ENCODE measurements around the gene AVPR1B.
"Not testable (repeated sequence)": the region's sequence is repeated elsewhere in the genome, so short reads cannot be mapped to it uniquely, and the experiment has no call there.

Gene AVPR1B

DNA sequence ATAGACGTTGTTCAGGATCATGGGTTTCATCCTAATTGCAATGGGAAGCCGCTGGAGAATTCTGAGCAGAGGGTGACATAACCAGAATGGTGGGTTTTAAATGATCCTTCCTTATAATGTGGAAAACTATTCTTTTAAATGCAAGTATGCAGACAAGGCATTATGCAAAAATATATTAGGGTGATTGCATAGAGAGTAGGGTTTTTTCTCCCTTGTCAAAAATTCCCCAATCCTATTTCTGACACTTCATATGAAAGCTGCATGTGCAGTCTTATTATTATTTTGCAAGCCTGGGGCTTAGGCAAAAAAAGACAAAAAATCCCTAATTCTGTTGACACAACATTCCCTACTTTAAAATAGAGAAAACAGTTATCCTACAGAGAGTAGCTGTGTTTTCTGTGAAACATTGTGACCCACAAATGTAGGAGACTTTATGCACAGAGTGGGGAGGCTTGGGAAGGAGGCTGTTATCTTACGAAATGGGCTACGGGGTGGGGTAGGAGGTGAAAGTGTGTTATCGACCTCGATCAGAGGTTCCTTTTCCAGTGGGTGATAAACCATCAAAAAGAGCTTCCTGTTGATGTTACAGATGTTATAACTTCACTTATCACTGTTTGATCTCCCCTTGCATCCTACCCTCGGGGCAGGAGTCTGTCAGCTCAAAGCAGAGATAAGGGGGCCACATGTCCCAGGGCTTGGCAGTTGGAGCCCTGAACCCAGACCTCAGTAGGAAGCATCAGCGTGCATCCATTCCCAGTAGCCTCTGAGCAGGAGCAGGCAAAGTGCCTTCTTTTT is 37.0 kb downstream of the AVPR1B start:
- DNase-seq (ENCODE audit: low spot score) = no peak

DNA sequence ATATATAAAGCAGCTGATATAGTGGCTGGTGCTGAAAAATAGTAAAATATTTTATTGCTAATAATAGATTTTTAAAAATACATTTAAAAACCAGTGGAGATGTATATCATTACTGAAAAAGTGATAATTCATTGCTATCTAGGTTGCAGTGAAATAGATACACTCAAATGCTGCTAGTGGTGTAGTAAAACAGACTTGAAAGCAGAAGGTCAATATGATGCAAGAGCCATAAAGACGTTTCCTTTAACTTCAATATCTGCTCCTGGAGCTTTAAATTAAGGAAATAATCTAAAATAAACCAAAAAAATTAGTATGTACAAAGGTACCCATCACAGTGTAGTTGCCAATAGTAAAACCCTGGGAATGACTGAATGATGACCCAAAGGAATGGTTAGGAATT is 38.1 kb downstream of the AVPR1B start:
- no peak for DNase-seq (ENCODE audit: low spot score)

DNA sequence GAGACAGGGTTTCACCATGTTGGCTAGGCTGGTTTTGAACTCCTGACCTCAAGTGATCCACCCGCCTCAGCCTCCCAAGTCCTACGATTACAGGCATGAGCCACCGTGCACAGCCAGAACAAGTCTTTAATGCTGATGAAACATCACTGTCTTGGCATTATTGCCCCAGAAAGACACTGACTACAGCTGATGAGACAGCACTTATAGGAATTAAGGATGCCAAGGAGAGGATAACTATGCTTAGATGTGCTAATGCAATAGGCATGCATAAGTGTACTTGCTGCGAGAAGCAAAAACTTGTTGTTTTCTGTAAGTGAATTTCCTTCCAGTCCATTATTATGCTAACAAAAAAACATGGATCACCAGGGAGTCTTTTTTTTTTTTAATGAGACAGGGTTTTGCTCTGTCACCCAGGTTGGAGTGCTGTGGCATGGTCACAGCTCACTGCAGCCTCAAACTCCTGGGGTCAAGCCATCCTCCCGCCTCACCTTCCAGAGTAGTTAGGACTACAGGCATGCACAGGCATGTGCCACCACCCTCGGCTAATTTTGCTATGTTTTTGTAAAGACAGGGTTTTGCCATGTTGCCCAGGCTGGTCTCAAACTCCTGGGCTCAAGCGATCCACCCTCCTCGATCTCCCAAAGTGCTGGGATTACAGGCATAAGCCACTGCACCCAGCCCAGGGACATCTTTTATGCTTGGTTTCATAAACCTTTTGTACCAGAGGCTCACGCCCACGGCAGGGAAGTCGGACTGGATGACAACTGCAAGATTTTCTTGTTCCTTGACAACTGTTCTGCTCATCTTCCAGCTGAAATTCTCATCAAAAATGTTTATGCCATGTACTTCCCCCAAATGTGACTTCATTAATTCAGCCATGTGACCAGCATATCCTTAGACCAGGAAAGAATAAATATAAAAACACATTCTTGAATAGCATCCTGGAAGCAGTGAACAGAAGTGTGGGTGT is 41.1 kb downstream of the AVPR1B start:
- DNase-seq (ENCODE audit: low spot score) = no peak

DNA sequence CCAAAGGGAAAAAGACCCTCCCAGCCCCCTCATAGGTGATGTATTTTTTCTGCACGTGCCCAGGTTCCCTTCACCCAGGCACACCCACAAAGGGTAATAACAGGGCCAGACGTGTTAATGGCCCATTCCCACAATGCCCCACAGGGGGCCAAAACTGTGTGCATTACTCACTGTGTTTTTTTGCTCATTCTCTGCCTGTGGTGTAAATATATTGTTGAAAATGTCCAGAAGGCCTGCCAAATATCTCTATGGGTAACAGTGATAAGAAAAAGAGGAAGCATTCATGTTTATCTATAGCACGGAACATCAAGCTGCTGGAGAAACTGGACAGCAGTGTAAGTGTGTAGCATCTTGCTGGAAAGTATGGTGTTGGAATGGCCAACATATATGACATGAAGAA is 42.3 kb downstream of the AVPR1B start:
- DNase-seq (ENCODE audit: low spot score) = no peak

DNA sequence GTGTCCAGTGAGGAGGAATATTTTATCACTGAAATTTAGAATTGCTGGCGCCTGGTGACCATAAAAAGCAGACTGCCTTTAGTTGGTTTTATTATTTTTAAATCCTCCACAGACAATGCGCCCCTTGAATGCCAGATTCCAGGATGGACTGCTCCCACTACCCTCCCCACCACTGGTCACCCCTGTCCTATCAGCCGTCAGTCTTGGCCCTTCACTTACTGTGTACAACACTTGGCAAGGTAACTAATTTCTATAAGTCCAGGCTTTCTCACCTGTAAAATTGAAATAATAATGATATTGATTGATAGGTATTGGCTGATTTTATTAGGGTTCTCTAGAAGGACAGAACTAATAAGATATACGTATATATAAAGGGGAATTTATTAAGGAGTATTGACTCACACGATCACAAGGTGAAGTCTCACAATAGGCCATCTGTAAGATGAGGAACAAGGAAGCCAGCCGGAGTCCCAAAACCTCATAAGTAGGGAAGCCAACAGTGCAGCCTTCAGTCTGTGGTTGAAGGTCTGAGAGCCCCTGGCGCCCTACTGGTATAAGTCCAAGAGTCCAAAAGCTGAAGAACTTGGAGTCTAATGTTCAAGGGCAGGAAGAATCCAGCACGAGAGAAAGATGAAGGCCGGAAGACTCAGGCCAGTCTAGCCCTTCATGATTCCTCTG is 46.4 kb downstream of the AVPR1B start:
- DNase-seq (ENCODE audit: low spot score) = no peak

DNA sequence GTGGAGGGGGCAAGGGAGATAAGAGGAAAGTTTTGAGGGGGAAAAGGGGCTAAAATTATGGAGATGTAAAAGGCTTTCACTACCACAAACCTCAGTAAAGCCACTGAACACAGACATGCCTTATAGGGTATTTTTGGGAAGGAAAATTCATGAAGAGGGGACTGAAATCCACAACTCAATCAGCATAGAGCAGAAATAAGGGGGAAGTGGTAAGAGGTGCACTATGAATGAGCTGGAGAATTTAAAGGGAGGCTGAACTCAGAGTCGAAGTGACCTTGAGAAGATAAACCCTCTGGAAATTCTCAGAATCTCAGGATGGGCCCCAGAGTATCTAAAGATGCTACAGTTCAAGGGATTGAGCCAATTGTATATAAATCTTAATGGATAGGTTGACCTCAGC is 48.9 kb downstream of the AVPR1B start:
- no peak for DNase-seq (ENCODE audit: low spot score)

DNA sequence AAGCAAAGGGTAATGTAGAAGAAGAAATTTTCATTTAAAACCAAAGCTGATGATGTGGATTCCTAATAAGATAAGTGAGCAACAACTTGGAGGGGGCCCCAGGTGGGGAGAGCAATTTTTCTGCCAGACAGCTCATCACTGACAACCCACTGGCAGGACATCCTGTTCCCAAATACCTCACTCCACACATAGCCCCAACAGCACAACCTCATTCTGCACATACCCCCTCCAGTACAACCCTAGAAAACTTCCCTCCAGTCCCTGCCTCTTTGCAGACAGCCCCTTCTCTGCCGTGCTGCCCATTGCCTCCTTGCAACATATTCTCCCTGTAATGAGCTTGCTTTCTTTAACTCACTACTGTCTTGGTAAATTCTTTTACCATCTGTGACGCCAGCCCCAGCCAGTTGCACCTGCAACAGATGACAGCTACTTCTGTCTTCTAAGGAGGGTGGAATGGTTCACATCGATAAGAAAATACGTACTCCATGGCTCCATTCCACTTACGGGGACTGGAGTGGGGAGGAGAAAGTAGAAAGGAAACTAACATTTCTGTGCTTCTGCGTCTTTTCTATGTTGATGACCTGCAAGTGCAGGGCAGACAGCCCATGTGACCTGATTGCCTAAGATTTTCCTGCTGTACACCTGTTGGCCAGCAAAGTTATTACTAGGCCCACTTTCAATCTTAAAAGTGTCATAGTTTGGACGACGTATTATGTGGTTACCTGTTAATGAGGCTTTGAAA is 49.5 kb downstream of the AVPR1B start:
- DNase-seq (ENCODE audit: low spot score) = no peak

DNA sequence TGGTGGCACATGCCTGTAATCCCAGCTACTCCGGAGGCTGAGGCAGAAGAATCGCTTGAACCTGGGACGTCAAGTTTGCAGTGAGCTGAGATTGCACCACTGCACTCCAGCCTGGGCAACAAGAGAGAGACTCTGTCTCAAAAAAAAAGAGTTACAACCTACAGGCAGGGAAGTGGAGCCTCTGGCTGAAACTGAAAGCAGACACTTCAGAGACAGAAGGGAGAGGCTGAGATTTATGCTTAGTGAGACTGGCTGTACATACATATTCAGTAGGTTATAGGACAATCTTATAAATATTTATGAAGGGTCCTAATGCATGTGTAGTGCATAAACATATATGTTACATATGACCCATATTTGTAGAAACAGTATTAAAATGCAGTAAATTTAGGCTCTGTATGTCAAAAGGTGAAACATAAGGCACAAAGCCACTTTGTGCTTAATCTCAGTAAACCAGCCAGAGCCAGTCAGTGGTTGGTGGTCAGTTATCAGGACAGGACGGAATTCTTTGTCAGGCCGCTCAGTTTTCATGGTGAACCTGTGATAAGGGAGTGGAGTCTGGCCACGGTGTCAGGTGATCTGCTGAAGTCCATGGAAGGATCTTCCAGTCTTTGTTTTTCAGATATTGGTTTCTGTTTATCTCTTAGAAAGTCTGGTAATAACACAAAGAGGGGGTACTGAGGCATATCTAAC is 50.6 kb downstream of the AVPR1B start:
- DNase-seq (ENCODE audit: low spot score) = no peak

DNA sequence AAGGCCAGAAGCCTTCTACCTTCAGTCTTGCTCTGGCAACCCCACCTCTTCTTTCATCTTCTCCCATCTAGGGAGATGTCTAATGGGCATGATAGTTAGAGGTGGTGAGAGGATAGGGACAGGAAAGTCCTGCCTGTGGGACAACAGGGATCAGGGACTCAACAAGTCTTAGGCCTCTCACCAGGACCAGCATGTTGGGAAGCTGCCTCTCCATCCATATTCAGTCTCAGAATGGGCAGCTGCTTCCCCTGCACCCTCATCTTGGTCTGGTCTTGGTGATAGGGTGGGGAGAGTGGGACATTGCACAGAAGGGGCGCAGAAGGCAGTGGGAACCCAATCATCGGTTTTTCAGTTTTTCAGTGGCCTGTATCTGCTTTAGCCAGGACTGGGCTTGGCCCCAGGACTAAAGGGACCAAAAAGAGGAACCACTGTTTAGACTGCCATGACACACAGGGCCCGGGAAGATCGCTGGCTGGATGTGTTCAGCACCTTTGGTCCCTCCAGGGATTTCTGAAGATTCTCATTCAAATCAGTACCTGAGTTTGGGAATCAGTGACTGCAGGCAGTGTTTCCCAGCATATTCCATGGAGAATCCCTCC is 51.5 kb downstream of the AVPR1B start:
- no peak for DNase-seq (ENCODE audit: low spot score)

DNA sequence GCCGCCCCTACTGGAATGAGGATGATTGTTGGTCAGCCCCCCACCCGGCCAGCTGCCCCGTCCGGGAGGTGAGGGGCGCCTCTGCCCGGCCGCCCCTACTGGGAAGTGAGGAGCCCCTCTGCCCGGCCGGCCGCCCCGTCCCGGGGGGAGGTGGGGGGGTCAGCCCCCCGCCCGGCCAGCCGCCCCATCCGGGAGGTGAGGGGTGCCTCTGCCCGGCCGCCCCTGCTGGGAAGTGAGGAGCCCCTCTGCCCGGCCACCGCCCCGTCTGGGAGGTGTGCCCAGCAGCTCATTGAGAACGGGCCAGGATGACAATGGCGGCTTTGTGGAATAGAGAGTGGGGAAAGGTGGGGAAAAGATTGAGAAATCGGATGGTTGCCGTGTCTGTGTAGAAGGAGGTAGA is 52.7 kb downstream of the AVPR1B start:
- not testable (repeated sequence) for DNase-seq (ENCODE audit: low spot score)

DNA sequence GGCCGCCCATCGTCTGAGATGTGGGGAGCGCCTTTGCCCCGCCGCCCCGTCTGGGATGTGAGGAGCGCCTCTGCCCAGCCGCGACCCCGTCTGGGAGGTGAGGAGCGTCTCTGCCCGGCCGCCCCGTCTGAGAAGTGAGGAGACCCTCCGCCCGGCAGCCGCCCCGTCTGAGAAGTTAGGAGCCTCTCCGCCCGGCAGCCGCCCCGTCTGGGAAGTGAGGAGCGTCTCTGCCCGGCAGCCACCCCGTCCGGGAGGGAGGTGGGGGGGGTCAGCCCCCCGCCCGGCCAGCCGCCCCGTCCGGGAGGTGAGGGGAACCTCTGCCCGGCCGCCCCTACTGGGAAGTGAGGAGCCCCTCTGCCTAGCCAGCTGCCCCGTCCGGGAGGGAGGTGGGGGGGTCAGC is 53.2 kb downstream of the AVPR1B start:
- not testable (repeated sequence) for DNase-seq (ENCODE audit: low spot score)

DNA sequence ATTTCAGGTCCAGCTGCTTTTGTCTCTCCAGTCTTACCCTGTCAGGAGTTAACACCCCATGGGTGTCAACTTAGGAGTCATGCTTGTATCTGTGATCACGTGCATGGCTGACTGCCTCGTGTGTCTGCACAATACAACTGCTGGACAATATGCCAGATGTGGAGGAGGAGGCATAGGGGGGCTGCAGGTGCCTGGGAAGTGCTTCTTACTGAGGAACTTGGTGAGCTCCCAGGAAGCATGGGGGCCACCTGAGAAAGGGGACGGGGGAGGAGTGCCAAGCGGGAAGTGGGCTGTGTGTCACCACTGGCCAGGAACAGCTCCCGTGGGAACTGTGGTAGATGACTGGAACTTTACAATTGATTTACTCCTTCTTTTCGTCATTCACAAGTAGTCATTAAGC is 54.7 kb downstream of the AVPR1B start:
- no peak for DNase-seq (ENCODE audit: low spot score)

DNA sequence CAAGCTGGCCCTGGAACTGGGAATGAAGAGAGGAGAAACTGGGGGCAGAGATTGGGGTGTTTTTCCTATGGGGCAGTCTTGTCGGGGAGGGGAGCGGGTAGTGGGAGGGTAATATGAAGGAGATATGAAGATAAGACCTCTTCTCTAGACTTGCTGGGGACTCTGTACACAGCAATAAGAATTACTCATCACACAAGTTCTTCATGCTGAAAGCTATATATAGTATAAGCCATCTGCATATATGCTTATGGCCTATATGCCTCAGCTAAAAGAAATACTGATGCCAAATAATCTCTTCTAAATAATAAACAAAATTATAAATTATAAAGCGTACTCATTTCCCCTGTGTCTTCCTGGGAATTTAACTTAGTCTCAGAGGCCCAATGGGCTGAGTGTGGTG is 56.3 kb downstream of the AVPR1B start:
- no peak for DNase-seq (ENCODE audit: low spot score)
